IMR-90 (cell line): ENCODE results near the gene MPPED2. TPM values are rescaled to one million over a fixed set of nuclear protein-coding genes. Genes with fewer than 3 reads are reported as not detected.

Experiments
- ATAC-seq: fragments of 200-7000 bp; cut with Tn5 transposase; 2 replicates; pipeline ENCODE4 v1.9.1; 2020; ENCODE audit warnings: low read depth, mild to moderate bottlenecking, moderate library complexity
- BruUV-seq: library from RNA; stranded (reverse); fragments of 400-500 nt; replicated peaks from 2 replicates; lab custom pipeline; 2021; lab: Mats Ljungman, UMichigan
- CTCF ChIA-PET: fragments of 300-600 bp; formaldehyde crosslinking; extraction: SDS; loops from one replicate; lab custom pipeline; 2021; ENCODE audit warnings: antibody characterized with exemption; lab: Yijun Ruan, JAX
- POLR2A ChIA-PET: fragments of 300-600 bp; sonication (Branson Sonifier 250); formaldehyde crosslinking; loops from one replicate; lab custom pipeline; 2022; ENCODE audit warnings: antibody characterized with exemption; ENCODE audit not compliant: unreplicated experiment; lab: Charles Lee
- DNase-seq: peaks from one replicate; pipeline ENCODE4 v3.0.0; 2013
- H2AFZ ChIP-seq: replicated peaks from 2 replicates; pipeline ENCODE3; 2013; ENCODE audit warnings: low read length, mild to moderate bottlenecking; ENCODE audit not compliant: poor library complexity
- H2AK5ac ChIP-seq: 2 replicates; pipeline ENCODE4 v1.6.1; 2013; ENCODE audit warnings: low read depth, low read length, inconsistent platforms
- H2AK9ac ChIP-seq: replicated peaks from 2 replicates; pipeline ENCODE3; 2013; ENCODE audit warnings: mild to moderate bottlenecking, low read depth, low read length, moderate library complexity; ENCODE audit not compliant: poor library complexity
- H2BK120ac ChIP-seq: 2 replicates; pipeline ENCODE4 v1.6.1; 2013; ENCODE audit warnings: low read depth, low read length, inconsistent platforms
- H2BK15ac ChIP-seq: 3 replicates; pipeline ENCODE4 v1.6.1; 2013; ENCODE audit warnings: low read depth, low read length, inconsistent platforms
- H2BK20ac ChIP-seq: 2 replicates; pipeline ENCODE4 v1.6.1; 2013; ENCODE audit warnings: low read depth, mild to moderate bottlenecking, inconsistent platforms, low read length, moderate library complexity
- H2BK5ac ChIP-seq: 2 replicates; pipeline ENCODE4 v1.6.1; 2013; ENCODE audit warnings: mild to moderate bottlenecking, low read depth, low read length, inconsistent platforms; ENCODE audit not compliant: poor library complexity, severe bottlenecking
- H3K14ac ChIP-seq: replicated peaks from 2 replicates; pipeline ENCODE4 v1.6.1; 2013; ENCODE audit warnings: low read depth, low read length, inconsistent platforms
- H3K18ac ChIP-seq: 2 replicates; pipeline ENCODE4 v1.6.1; 2013; ENCODE audit warnings: low read depth, low read length, control low read depth
- H3K23ac ChIP-seq: 2 replicates; pipeline ENCODE4 v1.6.1; 2013; ENCODE audit warnings: low read depth, low read length, inconsistent platforms
- H3K27ac ChIP-seq: 2 replicates; pipeline ENCODE4 v1.5.1; 2013; ENCODE audit warnings: mild to moderate bottlenecking, control low read depth, low read length; ENCODE audit not compliant: insufficient read depth
- H3K27me3 ChIP-seq: 2 replicates; pipeline ENCODE4 v1.6.1; 2013; ENCODE audit warnings: low read length; ENCODE audit not compliant: control insufficient read depth, insufficient read depth
- H3K36me3 ChIP-seq: 2 replicates; pipeline ENCODE4 v1.6.1; 2013; ENCODE audit warnings: low read length, mixed read lengths; ENCODE audit not compliant: control insufficient read depth, insufficient read depth
- H3K4ac ChIP-seq: 2 replicates; pipeline ENCODE4 v1.6.1; 2013; ENCODE audit warnings: low read depth, low read length, inconsistent platforms
- H3K4me1 ChIP-seq: 2 replicates; pipeline ENCODE4 v1.6.1; 2013; ENCODE audit warnings: low read length, mixed read lengths; ENCODE audit not compliant: control insufficient read depth, insufficient read depth
- H3K4me2 ChIP-seq: 2 replicates; pipeline ENCODE4 v1.6.1; 2013; ENCODE audit warnings: low read depth, mild to moderate bottlenecking, control low read depth, low read length, moderate library complexity
- H3K4me3 ChIP-seq: 2 replicates; pipeline ENCODE4 v1.5.1; 2013; ENCODE audit warnings: low read depth, mild to moderate bottlenecking, control low read depth, low read length, moderate library complexity; ENCODE audit not compliant: insufficient read depth
- H3K56ac ChIP-seq: 2 replicates; pipeline ENCODE4 v1.6.1; 2013; ENCODE audit warnings: low read length, inconsistent platforms; ENCODE audit not compliant: insufficient read depth; ENCODE audit errors: extremely low read depth
- H3K79me1 ChIP-seq, 2 experiments: 2 replicates each; pipeline ENCODE4 v1.6.1; 2013; ENCODE audit warnings: low read length in 2 of 2, inconsistent platforms in 1 of 2, low read depth in 1 of 2
- H3K9ac ChIP-seq: 2 replicates; pipeline ENCODE4 v1.6.1; 2013; ENCODE audit warnings: low read depth, low read length, control low read depth
- H3K9me1 ChIP-seq: 2 replicates; pipeline ENCODE4 v1.6.1; 2013; ENCODE audit warnings: low read length, inconsistent platforms; ENCODE audit not compliant: insufficient read depth
- H3K9me3 ChIP-seq: 2 replicates; pipeline ENCODE4 v1.6.1; 2013; ENCODE audit warnings: low read length; ENCODE audit not compliant: control insufficient read depth, insufficient read depth
- H4K20me1 ChIP-seq: 2 replicates; pipeline ENCODE4 v1.6.1; 2013; ENCODE audit warnings: low read length, inconsistent platforms; ENCODE audit not compliant: insufficient read depth
- H4K5ac ChIP-seq: 2 replicates; pipeline ENCODE4 v1.6.1; 2013; ENCODE audit warnings: mild to moderate bottlenecking, low read depth, low read length, control low read depth
- H4K8ac ChIP-seq, 2 experiments: 2 replicates each; pipeline ENCODE4 v1.6.1; 2013; ENCODE audit warnings: low read depth in 2 of 2, low read length in 2 of 2, control low read depth in 1 of 2, inconsistent platforms in 1 of 2
- H4K91ac ChIP-seq: 2 replicates; pipeline ENCODE4 v1.6.1; 2013; ENCODE audit warnings: low read depth, low read length, inconsistent platforms; ENCODE audit not compliant: insufficient read depth
- BHLHE40 ChIP-seq: fragments of 150-350 bp; IDR thresholded peaks from 2 replicates; pipeline ENCODE4 v1.6.1; 2016; ENCODE audit warnings: mild to moderate bottlenecking, low read depth, low read length
- CHD1 ChIP-seq: IDR thresholded peaks from 2 replicates; pipeline ENCODE4 v1.6.1; 2012; ENCODE audit warnings: low read depth, low read length, improper control_type of control experiment
- CTCF ChIP-seq: conservative IDR thresholded peaks from 2 replicates; pipeline ENCODE4 v1.5.1; 2012; ENCODE audit warnings: mild to moderate bottlenecking, low read depth, low read length, improper control_type of control experiment
- MXI1 ChIP-seq: IDR thresholded peaks from 2 replicates; pipeline ENCODE4 v1.6.1; 2012; ENCODE audit warnings: low read depth, mild to moderate bottlenecking, low read length, moderate library complexity, borderline replicate concordance
- NFE2L2 ChIP-seq: fragments of 150-350 bp; IDR thresholded peaks from 2 replicates; pipeline ENCODE4 v1.6.1; 2016; ENCODE audit warnings: low read depth, mild to moderate bottlenecking, low read length
- RCOR1 ChIP-seq: IDR thresholded peaks from 2 replicates; pipeline ENCODE4 v1.6.1; 2012; ENCODE audit warnings: mild to moderate bottlenecking, low read length, improper control_type of control experiment; ENCODE audit not compliant: insufficient replicate concordance
- RFX5 ChIP-seq: IDR thresholded peaks from 2 replicates; pipeline ENCODE4 v1.8.0; 2012; ENCODE audit warnings: low read depth, mild to moderate bottlenecking, low read length, moderate library complexity
- dilution Hi-C: fragments of 300-500 bp; cut with HindIII; formaldehyde crosslinking; loops from one replicate; pipeline ENCODE4 v1.14.3; 2018; ENCODE audit warnings: low sequenced_read_pairs; ENCODE audit not compliant: unreplicated experiment
- in situ Hi-C: fragments of 300-500 bp; cut with MboI; formaldehyde crosslinking; loops from 3 replicates; pipeline ENCODE4 v1.14.3; 2019; ENCODE audit warnings: low sequenced_read_pairs, inconsistent platforms, mixed read lengths
- intact Hi-C: fragments of 100-400 bp; cut with micrococcal nuclease; formaldehyde crosslinking; loops from 2 replicates; pipeline ENCODE4 v1.10.0; 2022
- polyA plus RNA-seq, 3 experiments: library from polyadenylated mRNA; depleted of rRNA; stranded (reverse); fragments of >200 nt; gene quantifications; 2 replicates each; pipeline ENCODE4 v1.2.3, GENCODE V29; 2012; ENCODE audit warnings: low replicate concordance in 1 of 3
- total RNA-seq: library from RNA; depleted of rRNA; stranded (reverse); fragments of >200 nt; gene quantifications from 2 replicates; pipeline ENCODE4 v1.2.3, GENCODE V29; 2012

MPPED2 gene
- total and polyA plus RNA-seq, 2 of the 4 experiments (the other 2 are of a cell fraction), result 0.10 TPM; not detected in 1

GRCh38 chr11:30477061-30477460 is 109.1 kb downstream of the MPPED2 start:
- no peak for ATAC-seq
- CTCF ChIA-PET, result no interaction called here

More at GRCh38 chr11:30477061-30477460, 109.1 kb downstream of the MPPED2 start:
- Histone ChIP-seq H3K4me2 (no peak overlapping the region), H4K8ac (no peak overlapping the region), H4K20me1 (no peaks in the 10 kb centered on the region), H3K4me1 (no peaks in the 10 kb centered on the region), H3K56ac (no peak overlapping the region), H3K79me1 (no peaks in the 10 kb centered on the region), H2BK20ac (no peak overlapping the region), H3K36me3 (no peaks in the 10 kb centered on the region), H2AK5ac (no peak overlapping the region), H3K4me3 (no peak overlapping the region), H4K5ac (no peak overlapping the region), H3K9ac (no peak overlapping the region), H3K9me1 (no peaks in the 10 kb centered on the region), H2AFZ (no peak overlapping the region), H2BK5ac (no peak overlapping the region), H3K18ac (no peak overlapping the region), H4K91ac (no peak overlapping the region), H2BK15ac (no peak overlapping the region), H3K27ac (no peak overlapping the region), H3K4ac (no peak overlapping the region), H3K14ac (no peak overlapping the region), H3K9me3 (no peaks in the 10 kb centered on the region), H2BK120ac (no peak overlapping the region), H3K23ac (no peak overlapping the region), H2AK9ac (no peak overlapping the region), H3K27me3 (no peaks in the 10 kb centered on the region)
- dilution Hi-C loops (no loop called here), intact Hi-C loops (no loop called here), in situ Hi-C loops (no loop called here)
- POLR2A ChIA-PET, result no interaction called here
- no TSS peak for BruUV-seq
- no peak for DNase-seq
- TF ChIP-seq NFE2L2, result no peak
- no peak for TF ChIP-seq RFX5
- TF ChIP-seq CHD1, result no peak
- no peak for TF ChIP-seq BHLHE40
- no peak for TF ChIP-seq CTCF
- TF ChIP-seq RCOR1, result no peak
- TF ChIP-seq MXI1, result no peak
